Endothelial cell of umbilical vein (primary cell): ENCODE data around the gene S100A16. TPM values are rescaled to one million over a fixed set of nuclear protein-coding genes. Genes with fewer than 3 reads are reported as not detected.

ENCODE experiments used
- BruUV-seq: library from RNA; stranded (reverse); fragments of 400-500 nt; replicated peaks from 2 replicates; lab custom pipeline; 2021; lab: Mats Ljungman, UMichigan
- CTCF ChIA-PET: fragments of 300-600, 350-600 bp; sonication (Branson Sonifier 250); formaldehyde crosslinking; loops from one replicate; lab custom pipeline; 2021; ENCODE audit warnings: antibody characterized with exemption, inconsistent platforms; lab: Charles Lee
- POLR2A ChIA-PET: fragments of 300-600, 350-600 bp; sonication (Branson Sonifier 250); formaldehyde crosslinking; loops from one replicate; lab custom pipeline; 2021; ENCODE audit warnings: antibody characterized with exemption, inconsistent platforms; lab: Charles Lee
- DNase-seq: peaks from one replicate; pipeline ENCODE4 v3.0.0-alpha.2; 2011; ENCODE audit warnings: low read depth, low spot score
- FAIRE-seq: peaks from 2 replicates; lab custom pipeline; 2011; peaks lifted over from hg19 to GRCh38; lab: Jason Lieb, UNC
- H2AFZ ChIP-seq: 2 replicates; pipeline ENCODE4 v1.6.0; 2012; ENCODE audit warnings: low read depth, low read length, control low read depth, inconsistent platforms
- H3K27ac ChIP-seq: 2 replicates; pipeline ENCODE4 v1.5.1; 2011; ENCODE audit warnings: low read depth, mild to moderate bottlenecking, control low read depth, low read length, moderate library complexity; ENCODE audit not compliant: insufficient read depth
- H3K27me3 ChIP-seq, 2 experiments: 2 replicates each; pipeline versions ENCODE4 v1.6.0 to v1.6.1; 2011; ENCODE audit warnings: low read length in 2 of 2, mixed read lengths in 1 of 2; ENCODE audit not compliant: control insufficient read depth in 2 of 2, insufficient read depth in 2 of 2
- H3K36me3 ChIP-seq, 2 experiments: 2 replicates in 1 of 2; 3 replicates in 1 of 2; pipeline ENCODE4 v1.5.1; 2011; ENCODE audit warnings: low read length in 2 of 2, mild to moderate bottlenecking in 1 of 2, moderate library complexity in 1 of 2; ENCODE audit not compliant: control insufficient read depth in 2 of 2, insufficient read depth in 2 of 2; ENCODE audit errors: extremely low read depth in 1 of 2
- H3K4me1 ChIP-seq: 3 replicates; pipeline ENCODE4 v1.5.1; 2011; ENCODE audit warnings: mild to moderate bottlenecking, low read length; ENCODE audit not compliant: control insufficient read depth, insufficient read depth; ENCODE audit errors: extremely low read depth
- H3K4me2 ChIP-seq: 2 replicates; pipeline ENCODE4 v1.6.1; 2011; ENCODE audit warnings: low read length, control low read depth, mixed read lengths; ENCODE audit not compliant: insufficient read depth
- H3K4me3 ChIP-seq, 3 experiments: fragments of 200-600 bp in 1 of 3; sonication (generic), shearing (Covaris generic) in 1 of 3; replicated peaks in 1 of 3; 2 replicates each; pipeline ENCODE4 v1.5.1; 2011 to 2016; ENCODE audit warnings: control low read depth in 3 of 3, low read length in 3 of 3, mild to moderate bottlenecking in 2 of 3, inconsistent platforms in 1 of 3, low read depth in 1 of 3, moderate library complexity in 1 of 3; ENCODE audit not compliant: insufficient read depth in 1 of 3
- H3K79me2 ChIP-seq: 2 replicates; pipeline ENCODE4 v1.6.0; 2012; ENCODE audit warnings: low read length, inconsistent platforms; ENCODE audit not compliant: control insufficient read depth, insufficient read depth
- H3K9ac ChIP-seq: replicated peaks from 2 replicates; pipeline ENCODE3; 2011; ENCODE audit warnings: low read length, control low read depth; ENCODE audit not compliant: insufficient read depth; ENCODE audit errors: extremely low read depth
- H3K9me1 ChIP-seq: replicated peaks from 3 replicates; pipeline ENCODE4 v1.6.0; 2011; ENCODE audit warnings: mild to moderate bottlenecking, low read length; ENCODE audit not compliant: control insufficient read depth, insufficient read depth; ENCODE audit errors: extremely low read depth
- H3K9me3 ChIP-seq: replicated peaks from 2 replicates; pipeline ENCODE4 v1.5.1; 2012; ENCODE audit warnings: low read length, inconsistent platforms; ENCODE audit not compliant: control insufficient read depth, insufficient read depth
- H4K20me1 ChIP-seq: replicated peaks from 2 replicates; pipeline ENCODE3; 2011; ENCODE audit warnings: mild to moderate bottlenecking, low read length; ENCODE audit not compliant: control insufficient read depth, insufficient read depth; ENCODE audit errors: extremely low read depth
- CTCF ChIP-seq, 2 donors: IDR thresholded peaks; 1 replicate in 1 of 2; 2 replicates in 1 of 2; pipeline ENCODE4 v1.5.1; 2011; ENCODE audit warnings: low read length in 2 of 2, mild to moderate bottlenecking in 2 of 2, moderate library complexity in 2 of 2, control low read depth in 1 of 2, inconsistent platforms in 1 of 2, low read depth in 1 of 2; ENCODE audit not compliant: insufficient read depth in 1 of 2; ENCODE audit errors: extremely low read depth in 1 of 2
- EZH2 ChIP-seq: IDR thresholded peaks from 2 replicates; pipeline ENCODE4 v1.6.1; 2012; ENCODE audit warnings: borderline replicate concordance, low read depth, mild to moderate bottlenecking, moderate library complexity, low read length, inconsistent platforms; ENCODE audit not compliant: severe bottlenecking
- FOS ChIP-seq: IDR thresholded peaks from 2 replicates; pipeline ENCODE4 v1.6.1; 2011; ENCODE audit warnings: mild to moderate bottlenecking, low read length, moderate library complexity, borderline replicate concordance; ENCODE audit not compliant: insufficient read depth
- GATA2 ChIP-seq: IDR thresholded peaks from 2 replicates; pipeline ENCODE4 v1.7.0; 2011; ENCODE audit warnings: low read depth, mild to moderate bottlenecking, moderate library complexity, mixed read lengths, low read length; ENCODE audit not compliant: insufficient read length, insufficient read depth
- JUN ChIP-seq: IDR thresholded peaks from 2 replicates; pipeline ENCODE4 v1.6.1; 2011; ENCODE audit warnings: borderline replicate concordance, low read depth; ENCODE audit not compliant: insufficient read length, insufficient read depth
- MYC ChIP-seq: IDR thresholded peaks from one replicate; pipeline ENCODE4 v1.6.1; 2011; ENCODE audit warnings: mild to moderate bottlenecking, low read depth, low read length
- POLR2A ChIP-seq: IDR thresholded peaks from 2 replicates; pipeline ENCODE4 v1.6.1; 2012; ENCODE audit warnings: low read depth, mild to moderate bottlenecking, control low read depth, low read length
- POLR2AphosphoS5 ChIP-seq: IDR thresholded peaks from 2 replicates; pipeline ENCODE4 v1.6.1; 2012; ENCODE audit warnings: low read depth, mild to moderate bottlenecking, control low read depth, low read length, moderate library complexity; ENCODE audit not compliant: insufficient read depth
- dilution Hi-C: fragments of 300-500 bp; cut with MboI; formaldehyde crosslinking; loops from one replicate; pipeline ENCODE4 v1.15.0; 2019; ENCODE audit warnings: low sequenced_read_pairs; ENCODE audit not compliant: extremely low pct_ligation_motif_present
- intact Hi-C: fragments of 100-400 bp; cut with micrococcal nuclease; formaldehyde crosslinking; loops from one replicate; pipeline ENCODE4 v1.10.0; 2022
- polyA plus RNA-seq, 4 experiments: library from polyadenylated mRNA; depleted of rRNA in 3 of 4; stranded (reverse) in 3 of 4; unstranded in 1 of 4; fragments of >200 nt; gene quantifications; 2 replicates each; pipeline versions ENCODE4 v1.2.1 to v1.2.3, GENCODE V29; 2011 to 2012; ENCODE audit warnings: missing spikeins in 1 of 4
- total RNA-seq: library from RNA; stranded (reverse); gene quantifications from 2 replicates; pipeline ENCODE4 v1.2.3, GENCODE V29; 2021
- TF ChIP-seq, protein P1 (sequence below): IDR thresholded peaks from 2 replicates; pipeline ENCODE4 v1.6.1; 2011; ENCODE audit not compliant: insufficient read depth, insufficient read length

Gene S100A16
- total and polyA plus RNA-seq, 2 donors (not counting 3 experiments of a cell fraction or from before 2014, with no cell fraction given) = 701 to 1,770 TPM

DNA sequence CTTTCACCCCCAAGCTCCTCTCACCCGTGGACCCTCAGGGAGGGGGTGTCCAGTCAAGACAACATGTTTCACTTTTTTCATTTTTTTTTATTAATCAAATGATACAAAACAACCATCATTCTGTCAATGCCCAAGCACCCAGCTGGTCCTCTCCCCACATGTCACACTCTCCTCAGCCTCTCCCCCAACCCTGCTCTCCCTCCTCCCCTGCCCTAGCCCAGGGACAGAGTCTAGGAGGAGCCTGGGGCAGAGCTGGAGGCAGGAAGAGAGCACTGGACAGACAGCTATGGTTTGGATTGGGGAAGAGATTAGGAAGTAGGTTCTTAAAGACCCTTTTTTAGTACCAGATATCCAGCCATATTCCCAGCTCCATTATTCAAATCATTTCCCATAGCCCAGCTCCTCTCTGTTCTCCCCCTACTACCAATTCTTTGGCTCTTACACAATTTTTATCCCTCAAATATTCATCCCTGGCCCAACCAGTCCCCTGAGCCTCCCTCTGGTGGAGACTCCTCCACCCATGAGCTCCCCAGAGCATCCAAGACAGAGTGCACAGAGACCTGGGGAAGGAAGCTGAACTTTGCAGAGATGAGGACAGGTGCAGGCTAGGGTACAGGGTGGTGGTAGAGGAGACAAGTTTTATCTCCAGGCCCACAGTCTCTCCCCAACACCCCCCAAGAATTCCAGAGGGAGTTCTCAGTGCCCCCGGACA lies 1.4 kb upstream of the S100A16 start:
- TF ChIP-seq MYC (no peak), EZH2 (no peak), POLR2AphosphoS5 (no peak), CTCF (IDR thresholded peaks at IDR 0.05; ENCODE audit: extremely low read depth in 1 of 2, insufficient read depth in 1 of 2, low read depth in 1 of 2, low read length in 2 of 2) (no peak), GATA2 (no peak), FOS (no peak), POLR2A (no peak), JUN (no peak)
- TF ChIP-seq, protein P1, sequence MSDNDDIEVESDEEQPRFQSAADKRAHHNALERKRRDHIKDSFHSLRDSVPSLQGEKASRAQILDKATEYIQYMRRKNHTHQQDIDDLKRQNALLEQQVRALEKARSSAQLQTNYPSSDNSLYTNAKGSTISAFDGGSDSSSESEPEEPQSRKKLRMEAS = no peak
- Histone ChIP-seq H3K9ac (no peak overlapping the region), H3K27ac (no peak overlapping the region), H4K20me1 (no peaks in the 10 kb centered on the region), H3K4me2 (no peak overlapping the region), H3K4me3 (no peak overlapping the region), H3K79me2 (peaks cover 22% of the 10 kb centered on the region), H3K36me3 (peaks cover 0 to 6% of the 10 kb centered on the region in 2 experiments), H3K9me3 (no peaks in the 10 kb centered on the region), H3K4me1 (peaks cover 18% of the 10 kb centered on the region), H3K27me3 (no peaks in the 10 kb centered on the region), H2AFZ (no peak overlapping the region), H3K9me1 (no peaks in the 10 kb centered on the region)
- CTCF ChIA-PET = interaction anchor here (1.0 to 6.0 kb wide), 7 partner anchors 13 to 104 kb away, joined by 3 to 121 read pairs (median 11); partner anchors contain the start of genes S100A1 and S100A13
- FAIRE-seq = no peak
- POLR2A ChIA-PET = interaction anchor here (1.1 to 2.6 kb wide), 2 partner anchors 12 to 20 kb away, joined by 3 to 12 read pairs; partner anchors contain the start of gene CHTOP
- dilution Hi-C loops (no loop called here), intact Hi-C loops (no loop called here)
- BruUV-seq = no TSS peak
- DNase-seq = no peak
